Prostate gland (tissue), 2 donors: ENCODE measurements around the gene MPIG6B.

Source experiments
- POLR2A ChIP-seq: fragments of 450-650 bp; IDR thresholded peaks from one replicate; pipeline ENCODE4 v1.6.1; 2016; ENCODE audit warnings: antibody characterized with exemption, mild to moderate bottlenecking
- TF ChIP-seq, protein P1 (sequence below), 4 experiments: fragments of 200-600 bp in 2 of 4; fragments of 450-650 bp in 2 of 4; sonication (generic) in 2 of 4; IDR thresholded peaks; 1 replicate in 3 of 4; 2 replicates in 1 of 4; pipeline ENCODE4 v1.5.1; 2016 to 2019; ENCODE audit warnings: antibody characterized with exemption in 4 of 4, mild to moderate bottlenecking in 2 of 4, moderate library complexity in 2 of 4

GRCh38 chr6:31692353-31692752 lies 30.8 kb upstream of the MPIG6B start:
- TF ChIP-seq, protein P1, sequence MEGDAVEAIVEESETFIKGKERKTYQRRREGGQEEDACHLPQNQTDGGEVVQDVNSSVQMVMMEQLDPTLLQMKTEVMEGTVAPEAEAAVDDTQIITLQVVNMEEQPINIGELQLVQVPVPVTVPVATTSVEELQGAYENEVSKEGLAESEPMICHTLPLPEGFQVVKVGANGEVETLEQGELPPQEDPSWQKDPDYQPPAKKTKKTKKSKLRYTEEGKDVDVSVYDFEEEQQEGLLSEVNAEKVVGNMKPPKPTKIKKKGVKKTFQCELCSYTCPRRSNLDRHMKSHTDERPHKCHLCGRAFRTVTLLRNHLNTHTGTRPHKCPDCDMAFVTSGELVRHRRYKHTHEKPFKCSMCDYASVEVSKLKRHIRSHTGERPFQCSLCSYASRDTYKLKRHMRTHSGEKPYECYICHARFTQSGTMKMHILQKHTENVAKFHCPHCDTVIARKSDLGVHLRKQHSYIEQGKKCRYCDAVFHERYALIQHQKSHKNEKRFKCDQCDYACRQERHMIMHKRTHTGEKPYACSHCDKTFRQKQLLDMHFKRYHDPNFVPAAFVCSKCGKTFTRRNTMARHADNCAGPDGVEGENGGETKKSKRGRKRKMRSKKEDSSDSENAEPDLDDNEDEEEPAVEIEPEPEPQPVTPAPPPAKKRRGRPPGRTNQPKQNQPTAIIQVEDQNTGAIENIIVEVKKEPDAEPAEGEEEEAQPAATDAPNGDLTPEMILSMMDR (IDR thresholded peaks at IDR 0.05) = no peak
- TF ChIP-seq POLR2A = no peak
